Stimulated activated CD4-positive, alpha-beta T cell treated with anti-CD3 and anti-CD28 coated beads, Interleukin-4, amount 100 ng/mL, for 1 hour (primary cell): ENCODE data around the gene FMO2.
"Not testable (repeated sequence)": the region's sequence is repeated elsewhere in the genome, so short reads cannot be mapped to it uniquely, and the experiment has no call there.

Experiments
- DNase-seq: peaks from one replicate; pipeline ENCODE4 v3.0.0-alpha.2; 2020

The FMO2 gene

GRCh38 chr1:171220081-171220420 is 35.0 kb downstream of the FMO2 start:
- DNase-seq: no peak

GRCh38 chr1:171220581-171221054 is 35.5 kb downstream of the FMO2 start:
- no peak for DNase-seq

- DNase-seq: no peak
These were observed 36.8 kb downstream of the FMO2 start for GRCh38 chr1:171221665-171222591.

- DNase-seq: no peak
These were observed 37.8 kb downstream of the FMO2 start for GRCh38 chr1:171222936-171223335.

GRCh38 chr1:171224257-171224656 is 39.2 kb downstream of the FMO2 start:
- not testable (repeated sequence) for DNase-seq

- DNase-seq: no peak
These were observed 41.8 kb downstream of the FMO2 start for GRCh38 chr1:171226747-171227370.

GRCh38 chr1:171231326-171231725 is 46.2 kb downstream of the FMO2 start:
- no peak for DNase-seq

- DNase-seq: no peak
These were observed 48.1 kb downstream of the FMO2 start for GRCh38 chr1:171233183-171233582.

- not testable (repeated sequence) for DNase-seq
These were observed 51.1 kb downstream of the FMO2 start for GRCh38 chr1:171236231-171236630.

GRCh38 chr1:171243878-171244277 is 58.8 kb downstream of the FMO2 start:
- DNase-seq: no peak

GRCh38 chr1:171245458-171246064 is 60.5 kb downstream of the FMO2 start:
- DNase-seq: peak; percentile 9

GRCh38 chr1:171247501-171247900 is 62.4 kb downstream of the FMO2 start:
- DNase-seq: no peak

- DNase-seq: no peak
These were observed 63.2 kb downstream of the FMO2 start, which contains the start of gene FMO1 for GRCh38 chr1:171248302-171248701. Gene FMO1 (plus strand): TSS chr1:171248494. CDS start chr1:171258088, 9,594 bp downstream.

GRCh38 chr1:171248841-171249240 is 63.7 kb downstream of the FMO2 start:
- no peak for DNase-seq

- no peak for DNase-seq
These were observed 65.2 kb downstream of the FMO2 start for GRCh38 chr1:171250263-171250662.

GRCh38 chr1:171251042-171251951 is 66.2 kb downstream of the FMO2 start:
- peak; percentile 28 for DNase-seq

- DNase-seq: no peak
These were observed 66.8 kb downstream of the FMO2 start for GRCh38 chr1:171251952-171252300.

GRCh38 chr1:171252482-171252881 is 67.4 kb downstream of the FMO2 start:
- DNase-seq: no peak

- no peak for DNase-seq
These were observed 69.8 kb downstream of the FMO2 start for GRCh38 chr1:171254859-171255258.

- DNase-seq: no peak
These were observed 72.0 kb downstream of the FMO2 start for GRCh38 chr1:171256940-171257606.

GRCh38 chr1:171257607-171258076 is 72.5 kb downstream of the FMO2 start:
- no peak for DNase-seq

GRCh38 chr1:171258429-171258828 is 73.3 kb downstream of the FMO2 start:
- DNase-seq: no peak
